Stimulated activated CD4-positive, alpha-beta T cell treated with anti-CD3 and anti-CD28 coated beads, Interleukin-15, amount 100 ng/mL, for 24 hours (primary cell): ENCODE measurements around the gene DGKB.

Source experiments
- DNase-seq: peaks from one replicate; pipeline ENCODE4 v3.0.0-alpha.2; 2020

The DGKB gene

GRCh38 chr7:14752301-14752700, 150.2 kb downstream of the DGKB start:
- DNase-seq = no peak

DNA sequence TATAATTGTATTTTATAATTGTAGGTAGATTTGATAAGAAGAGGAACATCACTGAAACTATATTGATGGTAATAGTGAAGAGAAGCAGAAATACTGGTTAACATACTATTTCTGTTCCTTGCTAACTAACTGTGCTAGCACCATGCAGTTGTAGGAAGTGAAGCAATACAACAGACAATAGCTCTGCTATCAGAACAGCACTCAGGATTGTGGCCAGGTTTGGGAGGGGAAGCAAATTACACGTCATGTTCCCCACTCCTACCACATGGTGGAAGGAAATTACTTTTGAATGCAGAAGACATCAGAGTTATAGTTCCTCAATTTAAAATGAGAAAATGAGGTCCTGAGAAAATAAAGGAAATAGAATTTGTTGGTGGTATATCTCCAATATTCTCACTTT, 151.1 kb downstream of the DGKB start:
- DNase-seq = no peak

DNA sequence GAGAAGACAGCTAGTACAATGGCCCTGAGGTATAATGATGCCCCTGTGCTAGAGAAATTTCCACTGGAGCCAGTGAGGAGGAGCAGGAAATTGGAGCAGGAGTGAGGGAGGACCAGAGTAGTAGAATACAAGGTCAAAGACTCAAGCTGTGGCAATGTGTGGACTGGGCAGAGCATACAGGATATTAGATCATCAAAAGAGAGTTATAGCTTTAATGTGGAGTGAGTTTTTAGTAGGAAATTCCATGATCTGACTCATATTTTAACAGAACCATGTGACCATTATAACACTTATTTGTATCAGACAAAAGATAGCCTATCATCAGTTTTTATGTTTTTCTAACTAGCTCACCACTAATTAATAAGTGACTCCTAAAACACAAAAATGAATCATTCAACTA, 154.1 kb downstream of the DGKB start:
- no peak for DNase-seq

- DNase-seq = no peak
These were observed 154.8 kb downstream of the DGKB start for GRCh38 chr7:14747701-14748100.

DNA sequence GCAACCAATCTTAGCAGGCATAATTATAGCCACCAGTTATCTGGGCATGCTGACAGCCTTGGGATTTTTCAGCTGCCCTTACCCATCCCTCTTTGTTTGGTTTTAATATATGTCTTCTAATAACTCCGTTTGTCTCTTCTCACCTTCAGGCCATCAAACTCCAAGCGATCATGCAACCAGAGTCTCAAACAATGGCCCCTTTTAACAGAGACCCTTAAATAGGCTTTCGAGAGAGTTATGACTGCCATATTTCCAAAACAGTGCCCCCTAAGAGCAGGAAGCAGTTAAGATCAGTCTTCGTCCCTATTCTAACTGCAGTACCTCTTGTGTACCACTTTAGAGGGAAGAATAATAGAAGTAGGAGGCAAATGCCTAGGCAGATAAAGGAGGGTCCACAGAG, 157.5 kb downstream of the DGKB start:
- DNase-seq = no peak

GRCh38 chr7:14740606-14741005, 161.9 kb downstream of the DGKB start:
- no peak for DNase-seq

GRCh38 chr7:14739841-14740185, 162.7 kb downstream of the DGKB start:
- DNase-seq = no peak

- no peak for DNase-seq
These were observed 163.2 kb downstream of the DGKB start for GRCh38 chr7:14739168-14739840.

- DNase-seq = no peak
These were observed 164.5 kb downstream of the DGKB start for GRCh38 chr7:14738086-14738485.

DNA sequence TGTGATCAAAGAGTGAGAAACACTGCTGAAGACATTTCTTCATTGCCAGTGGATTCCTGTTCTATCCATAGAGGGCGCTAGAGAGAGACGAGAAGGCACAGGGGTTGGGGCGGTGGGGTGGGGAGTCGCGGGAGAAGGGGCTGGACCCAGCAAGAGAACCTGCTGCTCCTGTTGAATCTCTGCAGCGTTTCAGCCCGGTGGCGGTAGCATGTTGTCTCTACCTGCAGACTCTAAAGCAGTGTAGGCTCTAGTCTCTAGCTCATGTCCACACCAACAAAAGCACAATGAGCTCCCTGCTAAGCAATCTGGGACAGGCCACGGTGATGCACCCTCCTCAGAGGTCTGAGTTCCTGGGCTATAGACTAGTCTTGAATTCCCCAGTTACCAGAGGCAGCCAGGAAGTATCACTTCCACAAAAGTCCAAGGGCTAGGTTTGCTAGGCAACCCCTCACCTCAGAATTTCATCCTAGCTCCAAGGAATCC, 167.7 kb downstream of the DGKB start:
- no peak for DNase-seq

DNA sequence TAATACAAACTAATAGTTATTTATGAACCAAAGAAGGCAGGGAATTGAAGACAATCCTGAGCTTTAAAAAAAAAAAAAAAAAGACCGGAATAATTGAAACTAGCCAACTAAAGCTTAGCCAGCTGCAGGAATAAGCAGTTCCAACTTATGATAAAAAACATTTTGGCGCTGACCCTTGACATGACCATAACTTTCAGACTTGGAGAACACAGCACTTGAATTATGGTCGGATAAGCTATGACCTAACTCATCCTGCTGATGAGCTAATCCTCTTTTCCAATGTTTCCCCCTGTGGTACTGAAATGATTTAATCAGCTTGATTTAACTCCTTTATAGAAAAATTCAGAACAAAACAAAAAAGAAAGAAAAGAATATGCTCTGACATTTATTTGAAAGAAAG, 181.8 kb downstream of the DGKB start:
- no peak for DNase-seq

DNA sequence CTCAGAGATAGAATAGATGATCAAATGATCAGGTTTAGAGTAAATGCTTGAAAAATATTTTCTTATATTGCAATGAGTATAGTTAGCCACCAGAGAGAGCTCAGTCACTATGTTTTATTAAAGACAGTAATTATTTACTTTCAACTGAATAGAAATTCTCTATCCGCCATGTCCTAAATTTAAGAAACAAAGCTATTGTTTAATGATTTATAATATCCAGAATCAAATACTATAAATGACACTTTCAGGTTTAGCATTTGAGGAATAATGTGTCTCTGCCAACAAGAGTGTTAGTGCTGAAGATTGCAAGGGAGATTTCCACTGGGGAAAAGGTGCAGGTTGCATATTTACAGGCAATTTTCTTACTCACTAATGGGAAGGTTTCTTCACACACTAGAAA, 184.7 kb downstream of the DGKB start:
- DNase-seq = no peak

DNA sequence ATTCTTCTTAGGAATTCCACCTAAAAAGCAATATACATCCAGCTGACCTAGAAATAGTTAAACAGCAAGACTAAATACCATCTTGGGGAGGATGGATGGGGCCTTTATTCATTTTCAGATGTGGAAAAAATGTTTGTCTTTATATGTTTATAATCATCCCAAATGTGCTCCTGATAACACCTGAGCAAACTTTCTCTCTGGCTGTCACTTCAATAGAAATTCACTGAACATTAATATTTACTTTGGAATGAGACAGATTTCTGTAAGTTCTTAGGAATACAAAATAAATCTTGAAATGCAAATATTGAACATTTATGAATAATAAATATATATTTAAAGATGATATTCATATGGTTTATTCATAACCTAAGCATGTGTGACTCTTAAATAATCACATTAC, 185.4 kb downstream of the DGKB start:
- DNase-seq = no peak

DNA sequence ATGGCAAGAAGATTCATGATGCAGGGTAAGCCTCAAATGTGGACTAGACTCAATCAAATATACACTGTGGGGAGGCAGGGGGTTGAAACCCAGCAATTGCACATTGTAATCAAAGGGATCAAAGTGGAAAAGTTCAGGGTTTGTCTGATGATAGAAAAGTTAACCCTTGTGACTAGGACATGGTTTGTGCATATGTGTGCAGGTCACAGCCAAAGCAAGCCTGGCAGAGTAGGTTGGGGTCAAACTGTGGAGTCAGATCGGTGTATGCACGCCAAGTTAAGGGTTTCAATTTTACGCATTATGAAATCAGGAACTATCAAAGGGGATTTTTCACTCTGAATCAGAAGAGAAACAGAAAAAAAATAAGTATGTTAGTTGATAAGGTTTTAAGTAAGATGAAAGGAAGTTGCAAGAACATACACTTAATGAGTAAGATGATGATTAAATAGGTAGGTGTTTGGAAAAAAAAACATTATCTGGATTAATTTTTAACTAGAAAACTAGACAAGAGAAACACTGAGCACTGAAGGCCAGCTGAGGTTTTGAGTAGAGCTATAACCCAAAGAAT, 188.3 kb downstream of the DGKB start:
- peak; percentile 9 for DNase-seq

- no peak for DNase-seq
These were observed 204.3 kb downstream of the DGKB start for GRCh38 chr7:14698239-14698638.

- DNase-seq = no peak
These were observed 204.9 kb downstream of the DGKB start for GRCh38 chr7:14697684-14698083.

DNA sequence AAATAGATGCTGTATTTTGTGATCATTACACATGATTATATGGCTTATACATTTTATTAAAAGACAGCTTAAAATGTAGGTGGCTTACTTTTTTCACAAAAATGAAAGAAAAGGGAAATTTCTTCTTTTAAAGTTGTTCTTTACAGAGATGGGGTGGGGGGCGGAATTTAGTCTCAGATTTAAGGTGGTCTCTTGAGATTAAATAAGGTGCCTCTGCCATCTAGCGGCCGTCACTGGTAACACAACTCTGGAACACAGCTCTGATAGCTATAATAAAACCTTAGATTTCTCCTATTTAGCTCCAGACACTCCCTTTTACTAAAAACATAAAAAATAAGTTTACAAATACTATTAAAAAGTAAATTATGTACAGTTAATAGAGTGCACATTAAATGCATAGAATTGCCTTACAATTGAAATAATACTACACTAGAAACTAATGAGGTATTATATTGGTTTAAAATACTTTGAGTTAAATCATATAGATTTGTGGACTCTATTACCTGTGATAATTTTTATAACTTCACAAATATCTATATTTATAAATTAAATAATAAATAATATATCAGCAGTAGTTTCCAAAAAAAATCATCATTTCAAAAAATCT, 210.9 kb downstream of the DGKB start:
- DNase-seq = peak; percentile 58

- no peak for DNase-seq
These were observed 211.5 kb downstream of the DGKB start for GRCh38 chr7:14691034-14691433.

DNA sequence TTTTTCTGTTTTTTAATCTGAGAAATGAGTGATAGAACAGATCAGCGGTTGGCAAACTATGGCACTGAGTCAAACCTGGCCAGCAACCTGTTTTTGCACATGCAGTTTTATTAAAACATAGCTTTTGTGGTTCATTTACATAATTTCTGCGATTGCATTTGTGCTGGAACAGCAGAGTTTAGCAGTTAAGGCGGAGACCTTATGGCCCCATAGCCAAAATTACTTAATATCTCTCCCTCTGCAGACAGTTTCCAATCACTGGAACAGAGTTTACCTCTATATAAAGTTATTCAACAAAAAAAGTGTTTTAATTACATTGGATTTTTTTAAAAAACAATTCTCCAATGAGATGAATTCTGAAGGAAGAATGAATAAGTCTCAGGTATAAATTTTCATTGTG, 212.1 kb downstream of the DGKB start:
- DNase-seq = no peak

DNA sequence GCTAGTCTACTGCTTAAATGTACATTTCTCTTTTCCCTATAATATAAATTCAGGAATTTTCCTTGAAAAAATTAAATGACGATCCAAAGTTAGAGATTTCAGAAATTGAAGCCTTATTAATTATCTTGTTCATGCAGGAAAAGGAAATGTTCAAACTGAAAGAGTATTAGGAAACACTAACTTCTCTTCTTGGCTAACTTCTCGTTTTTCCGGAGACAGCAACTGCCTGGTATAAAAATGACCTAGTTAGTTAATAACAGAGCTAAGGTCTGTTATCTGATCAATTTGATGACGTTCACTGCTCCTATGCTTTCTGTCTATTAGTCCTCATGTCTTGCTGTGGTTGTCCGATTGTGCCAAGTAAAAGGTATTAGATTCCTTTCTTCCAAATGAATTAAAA, 212.5 kb downstream of the DGKB start:
- no peak for DNase-seq

DNA sequence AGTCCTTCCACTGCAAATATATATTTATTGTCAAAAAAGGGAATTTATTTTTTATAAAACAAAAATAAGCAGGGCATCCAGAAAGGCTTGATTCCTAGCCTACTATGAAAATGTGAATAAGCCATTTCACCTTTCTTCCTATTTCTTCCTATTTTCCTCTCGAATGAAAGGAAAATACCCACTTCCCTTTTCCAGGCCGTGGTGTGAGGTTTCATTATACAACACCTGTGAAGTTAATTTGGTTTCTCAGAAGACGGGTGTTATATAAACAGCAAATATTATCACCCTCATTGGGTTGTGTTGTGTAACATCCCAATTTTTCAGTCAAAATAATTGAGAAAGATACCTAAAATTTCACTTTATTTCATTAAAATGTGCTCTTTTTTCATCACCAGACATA, 214.3 kb downstream of the DGKB start:
- no peak for DNase-seq

- DNase-seq = no peak
These were observed 214.8 kb downstream of the DGKB start for GRCh38 chr7:14687777-14688176.

GRCh38 chr7:14687241-14687640, 215.3 kb downstream of the DGKB start:
- no peak for DNase-seq

- DNase-seq = no peak
These were observed 217.4 kb downstream of the DGKB start for GRCh38 chr7:14685167-14685566.
